GM18867 (cell line): ENCODE results near the gene ITPK1.

Experiments used
- ATAC-seq: cut with Tn5 transposase; IDR thresholded peaks from one replicate; pipeline ENCODE4 v1.9.1; 2021; ENCODE audit warnings: mild to moderate bottlenecking, moderate library complexity; ENCODE audit not compliant: unreplicated experiment

The ITPK1 gene

DNA sequence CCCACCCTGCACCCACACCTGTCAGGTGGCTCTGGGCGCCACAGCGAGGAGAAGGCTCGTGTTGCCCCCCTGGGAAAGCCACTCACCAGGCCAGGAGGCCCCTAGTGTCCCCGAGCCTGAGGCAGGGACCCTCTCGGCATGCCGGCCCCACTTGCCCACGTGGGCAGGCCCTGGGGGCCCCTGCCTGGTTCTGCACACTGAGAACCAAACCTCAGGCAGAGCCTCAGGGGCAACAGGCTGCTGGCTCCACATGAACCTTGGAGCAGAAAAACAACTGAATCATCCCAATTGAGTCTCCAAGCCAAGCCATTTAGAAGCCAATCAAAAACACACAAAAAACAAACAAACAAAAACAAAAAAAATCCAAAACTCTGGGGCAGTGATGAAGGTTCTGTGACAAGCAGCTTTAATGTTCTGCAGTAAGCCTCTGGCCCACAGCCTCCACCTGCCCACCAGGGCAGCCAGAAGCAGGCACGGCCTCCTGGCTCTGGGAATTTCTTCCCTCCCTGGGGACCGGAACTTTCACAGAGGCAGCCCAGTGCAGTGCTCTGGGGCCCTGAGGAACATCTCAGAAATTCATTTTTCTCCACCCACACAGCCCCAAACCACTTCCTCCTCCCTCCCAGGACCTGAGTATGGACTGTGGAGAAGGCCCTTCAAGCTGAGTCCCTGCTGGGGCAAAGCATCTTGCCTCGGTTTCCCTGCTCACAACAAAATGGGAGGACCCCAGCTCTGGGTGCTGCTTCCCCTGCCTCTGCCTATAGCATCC lies 102.6 kb downstream of the ITPK1 start:
- no peak for ATAC-seq

DNA sequence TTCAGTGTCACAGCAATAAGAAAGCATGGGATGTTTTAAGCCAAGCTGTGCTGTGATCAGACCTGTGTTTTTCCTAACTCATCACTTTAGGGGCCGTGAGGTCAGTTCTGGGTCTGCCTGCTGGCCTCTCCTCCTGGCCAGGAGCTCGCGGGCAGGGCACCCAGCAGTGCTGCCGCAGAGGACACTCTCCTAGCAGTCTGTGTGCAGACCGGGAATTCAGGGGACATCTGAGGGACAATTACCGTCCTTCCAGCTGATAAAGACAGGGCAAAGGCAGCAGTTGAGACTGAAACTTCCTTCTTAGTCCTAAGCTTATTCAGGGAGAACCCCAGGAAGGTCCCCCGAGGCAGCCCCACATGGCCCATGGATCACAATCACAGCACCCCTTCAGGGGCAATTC lies 103.2 kb downstream of the ITPK1 start:
- ATAC-seq: no peak

GRCh38 chr14:93011650-93012325 lies 103.9 kb downstream of the ITPK1 start:
- no peak for ATAC-seq

- ATAC-seq: no peak
Observed at GRCh38 chr14:93011141-93011529, 104.6 kb downstream of the ITPK1 start.

GRCh38 chr14:93010522-93011140 lies 105.1 kb downstream of the ITPK1 start:
- no peak for ATAC-seq

DNA sequence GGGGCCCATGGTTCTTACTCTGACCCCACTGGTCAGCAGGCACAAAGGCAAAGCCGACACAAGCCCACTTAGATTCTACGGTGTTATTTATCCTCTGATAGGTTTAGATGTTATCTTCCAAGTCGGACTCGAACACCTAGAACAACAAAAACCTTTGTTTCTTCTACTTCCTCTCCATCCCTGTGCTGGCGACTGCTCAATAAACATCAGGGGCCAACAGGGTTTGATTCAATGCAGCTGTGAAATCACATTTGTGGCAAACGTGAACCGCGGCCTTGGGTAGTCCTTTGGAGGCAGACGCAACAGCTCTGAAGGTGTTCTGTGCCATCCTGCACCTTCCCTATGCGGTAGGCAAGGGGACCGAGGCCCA lies 105.6 kb downstream of the ITPK1 start:
- no peak for ATAC-seq

DNA sequence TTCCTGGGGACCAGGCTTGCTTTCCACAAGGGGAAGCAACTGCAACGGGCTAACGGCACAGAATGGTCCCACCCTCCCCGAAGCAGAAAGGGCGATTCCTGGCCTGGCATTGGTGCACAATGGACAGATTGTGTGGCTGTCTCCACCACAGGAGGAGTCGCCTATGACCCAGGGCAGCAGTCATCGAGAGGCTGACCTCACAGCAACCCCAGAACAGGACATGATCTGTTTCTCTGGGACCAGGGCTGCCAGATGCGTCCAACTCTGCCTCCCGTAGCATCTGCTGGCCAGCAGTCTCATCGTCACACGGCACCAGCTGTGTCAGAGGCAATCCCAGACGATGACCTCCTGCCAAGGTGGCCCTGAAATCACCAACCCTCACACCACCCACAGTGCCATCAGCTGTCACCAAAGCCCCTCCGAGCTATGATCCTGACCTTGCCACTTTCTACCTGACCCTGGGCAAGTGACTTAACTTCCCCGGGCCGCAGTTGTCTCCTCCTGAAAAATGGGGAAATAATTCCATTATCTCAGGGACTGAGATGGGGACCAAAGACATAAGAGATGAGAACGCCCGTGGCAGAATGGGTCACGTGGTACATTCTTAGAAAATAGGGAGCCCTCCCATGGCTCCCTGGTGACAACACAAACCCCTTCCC lies 106.1 kb downstream of the ITPK1 start:
- ATAC-seq: no peak

GRCh38 chr14:93008381-93008780 lies 107.3 kb downstream of the ITPK1 start:
- ATAC-seq: no peak

- no peak for ATAC-seq
Observed at GRCh38 chr14:93007225-93007997, 108.3 kb downstream of the ITPK1 start.

DNA sequence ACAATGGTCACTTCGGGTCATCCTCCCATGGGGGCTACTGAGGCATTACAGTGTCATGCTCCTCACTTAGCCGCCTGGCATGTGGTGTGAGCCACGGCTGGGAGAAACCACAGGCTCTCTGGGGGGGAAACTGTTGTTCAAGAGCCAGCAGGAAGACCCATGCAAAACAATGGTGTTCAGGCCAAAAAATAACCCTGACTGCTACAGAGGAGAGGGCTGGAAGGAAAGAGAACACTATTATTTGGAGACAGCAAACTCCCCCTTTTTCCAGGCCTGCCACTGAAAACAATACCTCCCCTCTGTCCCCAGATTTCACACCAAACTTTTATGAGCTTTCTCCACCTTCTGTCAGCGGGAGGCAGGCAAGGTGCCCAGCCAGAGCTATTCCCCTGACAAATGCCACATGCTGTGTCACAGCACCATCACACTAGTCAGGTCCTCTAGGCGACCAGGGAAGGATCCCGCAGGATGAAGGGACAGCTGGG lies 109.1 kb downstream of the ITPK1 start:
- ATAC-seq: no peak

DNA sequence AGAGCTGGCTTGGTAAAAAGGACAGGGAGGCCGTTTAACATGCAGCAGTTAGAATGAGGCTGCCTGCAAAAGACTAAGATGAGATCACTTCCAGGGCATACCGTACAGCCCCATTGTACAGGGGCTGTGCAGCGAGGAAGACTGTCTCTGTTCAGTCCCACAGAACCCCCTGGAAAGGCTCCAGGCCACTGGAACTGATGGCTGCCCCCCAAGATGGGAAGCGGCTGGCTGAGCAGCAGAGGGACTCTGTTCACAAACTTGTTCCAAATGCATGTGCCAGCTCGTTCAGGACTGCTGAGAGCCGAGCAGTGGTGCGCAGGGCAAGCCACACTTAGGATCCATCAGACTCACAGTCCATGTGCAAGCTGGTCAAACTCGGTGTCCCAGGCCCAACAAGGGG lies 109.9 kb downstream of the ITPK1 start:
- no peak for ATAC-seq

GRCh38 chr14:93005135-93005813 lies 110.5 kb downstream of the ITPK1 start:
- ATAC-seq: no peak

DNA sequence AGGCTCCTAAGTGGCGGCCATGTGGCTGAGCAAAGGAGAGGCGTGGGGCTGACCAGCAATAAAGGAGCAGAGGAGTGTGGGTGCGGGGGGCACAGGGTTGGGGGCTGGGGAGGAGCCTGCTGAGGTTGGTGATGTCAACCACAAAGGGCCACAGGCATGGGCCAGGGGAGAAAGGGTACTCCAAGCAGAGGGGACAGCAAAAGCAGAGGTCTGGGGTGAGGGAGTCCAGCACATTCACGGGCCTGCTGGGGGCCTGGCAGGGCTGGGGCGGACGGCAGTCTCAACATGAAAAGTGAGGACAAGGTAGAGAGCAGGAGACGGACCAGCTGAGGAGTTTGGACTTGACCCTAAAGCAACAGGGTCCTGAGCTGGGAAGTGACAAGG lies 111.0 kb downstream of the ITPK1 start:
- no peak for ATAC-seq

GRCh38 chr14:93003945-93004698 lies 111.6 kb downstream of the ITPK1 start:
- ATAC-seq: no peak

- no peak for ATAC-seq
Observed at GRCh38 chr14:93002851-93003298, 112.8 kb downstream of the ITPK1 start.

GRCh38 chr14:93002049-93002448 lies 113.7 kb downstream of the ITPK1 start:
- no peak for ATAC-seq

- ATAC-seq: no peak
Observed at GRCh38 chr14:92998946-92999345, 116.8 kb downstream of the ITPK1 start.

GRCh38 chr14:92997343-92998061 lies 118.2 kb downstream of the ITPK1 start:
- ATAC-seq: no peak

- no peak for ATAC-seq
Observed at GRCh38 chr14:92995620-92996019, 120.1 kb downstream of the ITPK1 start.
